ENCODE data around the gene OR2AT4.
"Not testable (repeated sequence)": the region's sequence is repeated elsewhere in the genome, so short reads cannot be mapped to it uniquely, and the experiment has no call there.

- not testable (repeated sequence) for TF ChIP-seq EZH2 (IDR thresholded peaks at IDR 0.05; ENCODE audit: low read depth, low read length, severe bottlenecking); CTCF (IDR thresholded peaks at IDR 0.05; ENCODE audit: control extremely low read depth in 1 of 3, insufficient read depth in 1 of 3, low read depth in 1 of 3, low read length in 3 of 3); SP2 (IDR thresholded peaks at IDR 0.05; ENCODE audit: low read length); RFX5 (IDR thresholded peaks at IDR 0.05; ENCODE audit: borderline replicate concordance, low read depth, low read length); POLR2A (IDR thresholded peaks at IDR 0.05; ENCODE audit: control extremely low read depth in 1 of 2, low read depth in 2 of 2, low read length in 2 of 2); SIN3A (conservative IDR thresholded peaks at IDR 0.05 in 1 of 2, IDR thresholded peaks at IDR 0.05 in 1 of 2; ENCODE audit: low read depth in 1 of 2, low read length in 2 of 2); POLR2AphosphoS5 (IDR thresholded peaks at IDR 0.05; ENCODE audit: low read depth, low read length); ATF3 (IDR thresholded peaks at IDR 0.05; ENCODE audit: insufficient read depth, low read depth, low read length); KDM1A (IDR thresholded peaks at IDR 0.05; ENCODE audit: borderline replicate concordance, low read length); EP300 (IDR thresholded peaks at IDR 0.05; ENCODE audit: borderline replicate concordance in 1 of 2, low read depth in 2 of 2, low read length in 2 of 2); YY1 (IDR thresholded peaks at IDR 0.05; ENCODE audit: low read depth, low read length); MAX (IDR thresholded peaks at IDR 0.05); ASH2L (IDR thresholded peaks at IDR 0.05; ENCODE audit: low read length)
Measured at GRCh38 chr11:75098181-75098580, 1.5 kb upstream of the OR2AT4 start.
